OCI-LY3 (cell line): ENCODE results near the gene ATP8B1.

ENCODE experiments used
- H2AFZ ChIP-seq: fragments of 200-600, 300-600 bp; shearing (Covaris generic); 2 replicates; pipeline ENCODE4 v1.6.0; 2014; ENCODE audit warnings: antibody characterized with exemption, low read depth, low read length
- H3K27ac ChIP-seq: fragments of 200-600, 300-600 bp; sonication (generic); 2 replicates; pipeline ENCODE4 v1.5.1; 2014; ENCODE audit warnings: mild to moderate bottlenecking, low read length, moderate library complexity, mixed read lengths
- H3K27me3 ChIP-seq: fragments of 200-600, 300-600 bp; sonication (generic); 2 replicates; pipeline ENCODE4 v1.6.1; 2014; ENCODE audit warnings: low read depth, low read length, mixed read lengths
- H3K36me3 ChIP-seq: fragments of 200-600, 300-600 bp; sonication (generic); replicated peaks from 2 replicates; pipeline ENCODE3; 2014; ENCODE audit warnings: low read depth, low read length, mixed read lengths
- H3K4me1 ChIP-seq: fragments of 300-600, 200-600 bp; sonication (generic); 2 replicates; pipeline ENCODE4 v1.6.1; 2014; ENCODE audit warnings: low read length, mixed read lengths
- H3K4me2 ChIP-seq: fragments of 200-600, 300-600 bp; sonication (generic); 2 replicates; pipeline ENCODE4 v1.6.1; 2014; ENCODE audit warnings: low read length, mixed read lengths
- H3K4me3 ChIP-seq: fragments of 300-600, 200-600 bp; sonication (generic); 2 replicates; pipeline ENCODE4 v1.5.1; 2014; ENCODE audit warnings: antibody characterized with exemption, mild to moderate bottlenecking, low read length, moderate library complexity
- H3K79me2 ChIP-seq: fragments of 300-600, 200-600 bp; shearing (Covaris generic); 2 replicates; pipeline ENCODE4 v1.6.1; 2014; ENCODE audit warnings: mild to moderate bottlenecking, low read length, mixed read lengths
- H3K9ac ChIP-seq: fragments of 300-600, 200-600 bp; shearing (Covaris generic); 2 replicates; pipeline ENCODE4 v1.6.0; 2014; ENCODE audit warnings: mild to moderate bottlenecking, low read length, moderate library complexity
- H3K9me3 ChIP-seq: fragments of 200-600, 300-600 bp; shearing (Covaris generic); 2 replicates; pipeline ENCODE4 v1.6.1; 2014; ENCODE audit warnings: low read length, mixed read lengths; ENCODE audit not compliant: insufficient read depth
- H4K20me1 ChIP-seq: fragments of 200-600, 300-600 bp; sonication (generic); 2 replicates; pipeline ENCODE4 v1.6.1; 2016; ENCODE audit warnings: low read length, mixed read lengths; ENCODE audit not compliant: insufficient read depth
- EZH2phosphoT487 ChIP-seq: fragments of 200-600 bp; shearing (Covaris generic); IDR thresholded peaks from 2 replicates; pipeline ENCODE4 v1.6.1; 2018; ENCODE audit warnings: antibody characterized with exemption, mixed run types, low read depth
- TF ChIP-seq, protein P1 (sequence below): fragments of 200-600, 300-600 bp; sonication (generic); IDR thresholded peaks from 2 replicates; pipeline ENCODE4 v1.5.1; 2014; ENCODE audit warnings: antibody characterized with exemption, low read length, low read depth

ATP8B1 gene

DNA sequence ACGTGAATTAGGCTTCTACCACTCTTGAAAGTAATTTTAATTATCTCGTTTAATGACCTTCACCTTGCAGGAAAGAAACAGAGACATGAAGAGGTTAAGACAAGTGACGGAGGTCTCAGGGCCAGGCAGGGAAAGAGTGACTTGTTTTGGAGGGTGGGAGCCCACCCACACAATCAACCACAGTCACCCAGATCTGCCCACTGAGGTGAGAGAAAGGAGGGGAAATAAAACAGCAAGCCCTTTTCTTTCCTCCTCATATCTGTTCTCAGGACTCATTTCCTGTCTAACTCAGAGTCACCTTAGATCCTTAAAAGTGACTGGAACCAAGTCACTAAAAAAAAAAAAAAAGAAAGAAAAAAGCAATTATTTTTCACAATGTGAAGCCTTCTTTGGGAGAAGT lies 26.8 kb downstream of the ATP8B1 start:
- no peaks in the 10 kb centered on the region for H3K9me3 ChIP-seq
- no peak overlapping the region for H2AFZ ChIP-seq
- H3K27ac ChIP-seq: no peak overlapping the region
- no peak for TF ChIP-seq EZH2phosphoT487
- TF ChIP-seq, protein P1, sequence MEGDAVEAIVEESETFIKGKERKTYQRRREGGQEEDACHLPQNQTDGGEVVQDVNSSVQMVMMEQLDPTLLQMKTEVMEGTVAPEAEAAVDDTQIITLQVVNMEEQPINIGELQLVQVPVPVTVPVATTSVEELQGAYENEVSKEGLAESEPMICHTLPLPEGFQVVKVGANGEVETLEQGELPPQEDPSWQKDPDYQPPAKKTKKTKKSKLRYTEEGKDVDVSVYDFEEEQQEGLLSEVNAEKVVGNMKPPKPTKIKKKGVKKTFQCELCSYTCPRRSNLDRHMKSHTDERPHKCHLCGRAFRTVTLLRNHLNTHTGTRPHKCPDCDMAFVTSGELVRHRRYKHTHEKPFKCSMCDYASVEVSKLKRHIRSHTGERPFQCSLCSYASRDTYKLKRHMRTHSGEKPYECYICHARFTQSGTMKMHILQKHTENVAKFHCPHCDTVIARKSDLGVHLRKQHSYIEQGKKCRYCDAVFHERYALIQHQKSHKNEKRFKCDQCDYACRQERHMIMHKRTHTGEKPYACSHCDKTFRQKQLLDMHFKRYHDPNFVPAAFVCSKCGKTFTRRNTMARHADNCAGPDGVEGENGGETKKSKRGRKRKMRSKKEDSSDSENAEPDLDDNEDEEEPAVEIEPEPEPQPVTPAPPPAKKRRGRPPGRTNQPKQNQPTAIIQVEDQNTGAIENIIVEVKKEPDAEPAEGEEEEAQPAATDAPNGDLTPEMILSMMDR: no peak
- H3K27me3 ChIP-seq: no peaks in the 10 kb centered on the region
- no peak overlapping the region for H3K4me2 ChIP-seq
- no peak overlapping the region for H3K9ac ChIP-seq
- H4K20me1 ChIP-seq: no peaks in the 10 kb centered on the region
- no peak overlapping the region for H3K4me3 ChIP-seq
- peaks cover 14% of the 10 kb centered on the region for H3K4me1 ChIP-seq
- no peaks in the 10 kb centered on the region for H3K36me3 ChIP-seq
- no peaks in the 10 kb centered on the region for H3K79me2 ChIP-seq

DNA sequence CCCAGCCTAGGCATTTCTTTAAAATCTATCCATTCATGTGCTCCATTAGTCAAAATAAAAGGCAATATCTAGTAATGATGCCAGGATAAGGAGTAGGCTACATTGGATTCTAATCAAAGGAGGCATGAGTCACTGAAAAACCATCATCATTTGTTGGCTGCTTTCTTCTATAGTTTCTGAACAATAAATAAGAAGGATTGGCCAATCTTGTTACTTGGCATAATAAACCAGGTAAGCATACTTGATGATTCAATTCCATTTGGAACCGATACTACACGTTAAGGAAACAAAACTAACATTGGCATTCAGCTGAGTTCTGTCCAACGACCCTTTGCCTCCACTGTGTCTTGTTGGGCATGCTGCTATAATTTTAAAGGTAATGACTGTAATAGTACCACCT lies 27.2 kb downstream of the ATP8B1 start:
- no peak overlapping the region for H3K4me3 ChIP-seq
- H3K27me3 ChIP-seq: no peaks in the 10 kb centered on the region

DNA sequence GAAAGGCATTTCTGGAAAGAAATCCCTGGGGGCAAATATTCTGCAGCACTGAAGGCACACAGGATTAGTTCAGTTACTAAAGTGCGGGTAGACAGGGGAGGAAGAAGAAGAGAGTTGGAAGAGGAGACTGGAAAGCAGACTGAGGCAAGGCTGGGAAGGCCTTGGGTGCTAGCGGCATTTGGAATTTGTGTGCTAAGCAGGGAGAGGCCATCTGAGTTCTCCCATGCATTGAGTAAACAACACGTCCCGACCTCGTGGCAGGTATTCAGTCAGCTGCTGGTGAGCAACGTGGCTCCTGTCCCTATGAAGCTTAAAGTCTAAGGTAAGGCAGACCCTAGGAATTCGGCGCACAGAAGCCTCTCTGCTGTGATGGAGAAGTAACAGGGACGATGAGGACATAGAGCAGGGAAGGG lies 30.7 kb downstream of the ATP8B1 start:
- no peak overlapping the region for H3K9ac ChIP-seq
- H3K79me2 ChIP-seq: no peaks in the 10 kb centered on the region
- H3K4me1 ChIP-seq: no peaks in the 10 kb centered on the region
- no peak for TF ChIP-seq EZH2phosphoT487
- TF ChIP-seq, protein P1: no peak
- no peaks in the 10 kb centered on the region for H3K9me3 ChIP-seq
- no peak overlapping the region for H3K4me3 ChIP-seq
- no peaks in the 10 kb centered on the region for H3K36me3 ChIP-seq
- no peaks in the 10 kb centered on the region for H3K27me3 ChIP-seq
- no peak overlapping the region for H3K27ac ChIP-seq
- H2AFZ ChIP-seq: no peak overlapping the region
- no peak overlapping the region for H3K4me2 ChIP-seq
- H4K20me1 ChIP-seq: no peaks in the 10 kb centered on the region

More for the DNA sequence above, 27.2 kb downstream of the ATP8B1 start:
- H3K27ac ChIP-seq: no peak overlapping the region
- H3K9ac ChIP-seq: no peak overlapping the region
- no peak for TF ChIP-seq EZH2phosphoT487
- TF ChIP-seq, protein P1: no peak
- H3K4me2 ChIP-seq: no peak overlapping the region
- H3K4me1 ChIP-seq: peaks cover 10% of the 10 kb centered on the region
- H4K20me1 ChIP-seq: no peaks in the 10 kb centered on the region
- no peaks in the 10 kb centered on the region for H3K36me3 ChIP-seq
- H3K79me2 ChIP-seq: no peaks in the 10 kb centered on the region
- no peak overlapping the region for H2AFZ ChIP-seq
- H3K9me3 ChIP-seq: no peaks in the 10 kb centered on the region

DNA sequence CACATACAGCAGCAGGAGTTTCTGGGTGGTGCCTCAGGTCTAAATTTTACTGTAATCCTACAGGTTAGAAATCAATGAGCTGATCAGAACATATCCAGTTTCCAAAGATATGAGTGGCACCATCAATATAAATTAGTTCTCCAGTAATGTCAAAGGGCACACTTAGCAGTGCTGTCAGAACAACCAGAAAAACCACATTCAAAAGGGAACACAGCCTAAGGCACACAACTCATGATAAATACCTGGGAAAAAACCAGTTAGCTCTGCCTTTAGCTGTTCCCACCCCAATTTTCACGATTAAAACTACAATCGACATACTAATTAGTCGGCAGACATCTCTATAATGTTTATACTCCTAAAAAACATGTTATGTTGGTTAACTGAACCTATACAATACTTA lies 31.5 kb downstream of the ATP8B1 start:
- Histone ChIP-seq H3K27me3 (0 out of 2 replicates have a peak, but pooled peaks cover 4% of the 10 kb centered on the region), H2AFZ (no peak overlapping the region), H3K36me3 (no peaks in the 10 kb centered on the region), H3K4me3 (no peak overlapping the region), H3K4me2 (no peak overlapping the region), H3K9me3 (no peaks in the 10 kb centered on the region), H4K20me1 (no peaks in the 10 kb centered on the region), H3K9ac (no peak overlapping the region), H3K79me2 (no peaks in the 10 kb centered on the region), H3K27ac (no peak overlapping the region), H3K4me1 (no peaks in the 10 kb centered on the region)
- TF ChIP-seq EZH2phosphoT487: no peak
- TF ChIP-seq, protein P1: no peak
